HG02588 (cell line): Measurements from ENCODE around the gene MIEN1.
"Not testable (repeated sequence)": the region's sequence is repeated elsewhere in the genome, so short reads cannot be mapped to it uniquely, and the experiment has no call there.

Experiments
- ATAC-seq: cut with Tn5 transposase; IDR thresholded peaks from one replicate; pipeline ENCODE4 v1.9.1; 2021; ENCODE audit warnings: mild to moderate bottlenecking, moderate library complexity; ENCODE audit not compliant: unreplicated experiment

MIEN1 gene

DNA sequence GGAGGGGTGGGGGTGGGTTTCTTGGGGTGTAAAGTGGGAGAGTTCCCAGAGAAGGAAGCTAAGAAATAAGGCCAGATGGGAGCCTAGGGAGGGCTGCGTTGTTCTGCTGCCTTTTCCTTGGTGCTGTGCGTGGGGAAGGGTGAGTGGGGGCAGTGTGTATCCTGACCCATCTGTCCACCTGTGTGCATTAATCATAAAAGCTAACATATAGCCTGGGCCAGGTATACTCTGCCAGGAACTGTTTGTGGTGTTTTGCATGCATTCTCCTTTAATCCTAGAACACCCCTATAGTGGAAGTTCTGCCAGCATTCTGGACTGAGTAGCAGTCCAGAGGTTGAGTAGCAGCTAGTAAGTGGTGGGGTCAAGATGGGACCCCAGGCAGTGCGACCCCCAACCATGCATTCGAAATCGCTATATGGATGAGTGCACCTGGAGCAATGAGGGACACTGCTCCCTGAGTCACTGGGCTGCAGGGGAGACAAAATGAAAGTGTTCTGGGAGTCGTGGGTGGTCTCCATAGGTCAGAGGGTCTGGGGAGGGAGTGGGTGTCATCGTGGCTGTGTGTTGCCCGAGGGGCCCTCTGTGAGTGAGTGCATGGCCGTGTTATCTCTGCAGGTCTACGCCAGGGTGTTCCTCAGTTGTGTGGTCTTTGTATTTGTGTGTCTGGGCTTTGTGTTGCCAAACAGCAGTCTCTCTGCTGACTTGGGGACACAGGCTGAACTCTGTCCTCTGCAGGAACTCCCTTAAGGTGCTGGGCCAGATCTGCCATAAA lies 29.1 kb downstream of the MIEN1 start:
- no peak for ATAC-seq

GRCh38 chr17:39700148-39700987 lies 30.0 kb downstream of the MIEN1 start:
- no peak for ATAC-seq

GRCh38 chr17:39699818-39700147 lies 30.5 kb downstream of the MIEN1 start, which contains the start of gene ERBB2:
Gene ERBB2, plus strand, starts transcription at chr17:39700064. Its CDS starts 175 bp downstream, at chr17:39700239.
- no peak for ATAC-seq

DNA sequence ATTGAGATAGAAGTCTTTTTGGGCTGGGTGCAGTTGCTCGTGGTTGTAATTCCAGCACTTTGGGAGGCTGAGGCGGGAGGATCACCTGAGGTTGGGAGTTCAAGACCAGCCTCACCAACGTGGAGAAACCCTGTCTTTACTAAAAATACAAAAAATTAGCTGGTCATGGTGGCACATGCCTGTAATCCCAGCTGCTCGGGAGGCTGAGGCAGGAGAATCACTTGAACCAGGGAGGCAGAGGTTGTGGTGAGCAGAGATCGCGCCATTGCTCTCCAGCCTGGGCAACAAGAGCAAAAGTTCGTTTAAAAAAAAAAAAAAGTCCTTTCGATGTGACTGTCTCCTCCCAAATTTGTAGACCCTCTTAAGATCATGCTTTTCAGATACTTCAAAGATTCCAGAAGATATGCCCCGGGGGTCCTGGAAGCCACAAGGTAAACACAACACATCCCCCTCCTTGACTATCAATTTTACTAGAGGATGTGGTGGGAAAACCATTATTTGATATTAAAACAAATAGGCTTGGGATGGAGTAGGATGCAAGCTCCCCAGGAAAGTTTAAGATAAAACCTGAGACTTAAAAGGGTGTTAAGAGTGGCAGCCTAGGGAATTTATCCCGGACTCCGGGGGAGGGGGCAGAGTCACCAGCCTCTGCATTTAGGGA lies 31.0 kb downstream of the MIEN1 start:
- ATAC-seq = not testable (repeated sequence)

DNA sequence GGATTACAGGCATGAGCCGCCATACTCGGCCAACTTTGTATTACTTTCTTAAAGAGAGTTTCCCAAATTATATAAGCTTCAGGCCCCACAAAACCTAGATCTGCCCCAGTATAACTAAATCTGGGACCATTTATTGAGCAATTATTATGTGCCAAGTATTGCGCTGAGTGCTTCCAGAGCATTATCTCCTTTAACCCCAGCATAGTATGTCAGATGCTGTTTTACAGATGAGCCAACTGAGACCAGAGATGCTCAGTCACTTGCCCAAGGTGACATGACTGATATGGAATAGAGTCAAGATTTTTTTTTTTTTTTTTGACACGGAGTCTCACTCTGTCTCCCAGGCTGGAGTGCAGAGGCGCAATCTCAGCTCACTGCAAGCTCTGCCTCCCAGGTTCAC lies 32.4 kb downstream of the MIEN1 start:
- ATAC-seq = no peak

- ATAC-seq = no peak
Observed at GRCh38 chr17:39696731-39697130, 33.6 kb downstream of the MIEN1 start.

DNA sequence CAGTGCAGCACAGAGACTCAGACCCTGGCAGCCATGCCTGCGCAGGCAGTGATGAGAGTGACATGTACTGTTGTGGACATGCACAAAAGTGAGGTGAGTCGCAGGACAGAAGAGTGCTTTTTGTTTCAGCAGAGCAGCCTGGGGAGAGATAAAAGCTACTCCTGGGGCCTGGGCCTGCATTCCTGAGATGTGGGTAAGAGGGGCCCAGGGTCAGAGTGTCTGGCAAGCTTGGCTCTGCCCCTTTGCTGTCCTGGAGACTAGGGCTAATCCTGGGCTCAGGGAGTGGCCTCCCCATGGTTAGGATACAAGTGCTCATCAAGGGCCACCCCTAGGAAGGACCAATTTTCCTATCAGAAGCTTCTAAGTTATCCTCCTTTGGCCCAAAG lies 35.2 kb downstream of the MIEN1 start:
- ATAC-seq = no peak

- no peak for ATAC-seq
Observed at GRCh38 chr17:39694593-39694992, 35.7 kb downstream of the MIEN1 start.

DNA sequence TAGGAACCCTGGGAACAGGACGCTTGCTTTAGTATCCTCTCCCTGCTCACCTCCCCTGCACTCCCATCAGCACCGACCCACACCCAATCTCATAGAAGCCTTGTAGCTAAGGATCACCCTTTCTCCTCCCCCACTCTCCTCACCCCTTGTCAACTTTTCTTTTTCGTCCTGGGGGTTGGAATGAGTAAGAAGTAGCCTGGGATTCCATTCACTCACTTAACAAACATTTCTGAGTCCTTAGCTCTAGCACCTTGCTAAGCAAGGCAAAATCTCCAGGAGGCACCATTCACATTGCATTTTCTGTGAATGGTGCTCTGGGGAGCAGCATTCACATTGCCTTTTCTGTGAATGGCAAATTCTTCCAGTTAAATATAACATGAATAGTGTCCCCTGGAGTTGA lies 41.4 kb downstream of the MIEN1 start:
- no peak for ATAC-seq

DNA sequence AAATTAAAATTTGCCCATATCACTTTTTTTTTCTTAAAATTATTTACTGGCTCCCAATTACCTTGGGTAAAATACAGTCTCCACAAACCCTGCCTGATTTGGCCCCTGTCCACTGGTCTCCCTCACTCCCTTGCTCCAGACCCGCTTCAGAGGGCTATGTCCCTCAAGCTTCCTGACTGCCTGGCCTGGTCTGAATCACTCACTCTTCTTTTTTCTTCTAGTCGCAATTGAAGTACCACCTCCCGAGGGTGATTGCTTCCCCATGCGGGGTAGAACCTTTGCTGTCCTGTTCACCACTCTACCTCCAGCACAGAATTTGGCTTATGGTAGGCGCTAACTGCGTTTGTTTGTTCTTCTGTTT lies 41.9 kb downstream of the MIEN1 start:
- ATAC-seq = no peak

DNA sequence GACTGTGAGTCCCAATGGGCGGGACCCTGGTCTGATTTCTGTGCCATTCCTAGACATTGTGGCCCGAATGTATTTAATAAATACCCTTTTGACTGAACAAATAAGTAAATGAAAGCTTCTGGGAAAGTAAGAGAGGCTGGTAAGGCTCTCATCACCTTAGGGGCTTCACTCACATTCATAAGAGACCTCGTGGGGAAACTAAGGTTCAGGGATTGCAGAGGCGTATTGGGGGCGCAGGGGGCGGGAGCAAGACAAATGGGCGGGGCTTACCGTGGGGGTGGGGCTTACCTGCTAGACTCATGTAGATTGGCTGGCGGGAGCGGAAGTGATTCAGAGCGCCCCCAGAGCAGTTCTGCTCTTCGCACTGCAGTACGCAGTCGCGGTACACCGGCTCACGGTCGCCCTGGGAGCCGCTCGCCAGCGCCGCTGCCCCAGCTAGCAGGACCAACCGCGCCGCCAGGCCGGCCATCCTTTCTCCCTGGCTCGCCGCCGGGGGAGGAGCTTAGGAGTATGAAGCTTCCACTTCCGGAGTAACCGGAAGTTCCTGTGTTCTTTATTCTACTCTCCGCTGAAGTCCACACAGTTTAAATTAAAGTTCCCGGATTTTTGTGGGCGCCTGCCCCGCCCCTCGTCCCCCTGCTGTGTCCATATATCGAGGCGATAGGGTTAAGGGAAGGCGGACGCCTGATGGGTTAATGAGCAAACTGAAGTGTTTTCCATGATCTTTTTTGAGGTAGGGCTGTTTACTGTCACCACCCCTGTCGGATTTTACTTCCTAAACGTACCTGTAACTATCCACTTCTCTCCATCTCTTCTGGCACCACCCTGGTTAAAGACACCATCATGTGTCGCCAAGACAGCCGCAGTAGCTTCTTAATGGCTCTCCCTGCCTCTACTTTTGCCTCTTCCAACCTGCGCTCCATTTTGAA lies 42.5 kb downstream of the MIEN1 start, which contains the start of gene PGAP3:
PGAP3 (minus strand) TSS at position 512 of the 929 bp plus-strand sequence; CDS start at position 469, 43 bp downstream.
- ATAC-seq = peak; percentile 79

- no peak for ATAC-seq
Observed at GRCh38 chr17:39687101-39687545, 43.2 kb downstream of the MIEN1 start.

- ATAC-seq = no peak
Observed at GRCh38 chr17:39684369-39685192, 45.8 kb downstream of the MIEN1 start.

DNA sequence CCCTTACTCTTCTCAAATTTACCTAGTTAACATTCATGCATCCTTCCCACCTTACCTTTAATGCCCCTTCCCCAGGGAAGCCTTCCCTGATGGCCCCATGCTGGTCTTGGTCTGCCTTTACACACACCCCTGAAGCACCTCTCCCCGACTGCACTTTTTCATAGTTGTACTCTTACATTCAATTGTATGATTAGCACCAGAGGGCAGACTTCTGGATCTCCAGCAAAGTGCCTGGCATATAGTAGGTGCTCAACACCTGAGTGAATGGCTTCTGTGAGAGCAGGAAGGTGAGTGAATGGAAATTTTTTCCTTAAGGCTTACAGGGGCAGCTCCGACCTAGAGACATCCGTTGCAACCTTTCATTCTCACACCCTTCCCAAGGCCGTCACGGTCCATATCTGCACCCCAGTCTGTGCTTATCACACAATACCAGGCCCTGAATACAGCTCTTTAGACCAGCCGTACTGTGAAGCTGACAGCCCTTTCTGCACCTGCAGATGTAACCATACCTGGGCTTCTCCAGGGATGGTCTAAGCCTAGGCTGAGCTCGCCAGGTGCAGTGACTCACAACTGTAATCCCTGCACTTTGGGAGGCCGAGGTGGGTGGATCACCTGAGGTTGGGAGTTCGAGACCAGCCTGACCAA lies 46.9 kb downstream of the MIEN1 start:
- ATAC-seq = no peak

DNA sequence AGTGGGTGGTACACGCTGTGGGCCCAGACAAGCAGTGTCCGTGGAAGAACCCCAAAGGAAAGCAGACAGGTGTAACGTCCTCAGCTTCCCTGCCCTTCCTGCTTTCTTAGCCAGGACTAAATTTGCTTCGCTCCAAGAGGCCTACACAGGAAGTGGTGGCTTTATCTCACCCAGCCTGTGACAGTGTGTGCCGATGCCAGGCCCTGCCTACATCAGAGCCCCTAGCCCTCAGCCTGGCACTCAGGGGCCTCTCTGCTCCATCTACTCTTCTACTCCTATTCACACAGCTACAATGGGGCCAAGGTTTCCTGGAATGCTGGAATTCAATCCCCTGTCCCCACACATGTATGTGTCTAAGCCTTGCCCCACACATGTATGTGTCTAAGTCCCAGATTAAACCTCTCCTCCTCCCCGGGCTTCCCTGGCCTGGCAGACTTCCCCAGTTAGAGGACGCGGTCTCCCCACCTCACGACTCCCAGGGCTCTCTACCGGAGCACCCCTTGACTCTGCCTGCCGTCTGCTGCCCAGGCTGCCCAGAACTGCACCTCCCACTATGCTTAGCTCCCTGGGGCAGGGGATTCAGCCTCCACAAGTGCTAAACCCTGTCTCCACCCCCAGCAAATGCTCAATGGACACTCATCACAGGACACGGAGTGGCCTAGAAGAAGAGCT lies 50.7 kb downstream of the MIEN1 start:
- no peak for ATAC-seq
